ENCODE results near the gene OR5K4.

OR5K4 gene
- 0 reads per million in 3 experiments for total RNA-seq

- DNase-seq = no peak
These were observed at the start of gene OR5K4 for GRCh38 chr3:98353554-98353953. TSS of gene OR5K4 (plus strand) at chr3:98353854. CDS start at chr3:98353854, 0 bp downstream.

- no peak for DNase-seq
These were observed 31.6 kb upstream of the OR5K4 start for GRCh38 chr3:98322101-98322500.

- no peak for DNase-seq
These were observed 31.0 kb upstream of the OR5K4 start for GRCh38 chr3:98322686-98323085.

- no peak for DNase-seq
These were observed 30.2 kb upstream of the OR5K4 start for GRCh38 chr3:98323425-98323824.

GRCh38 chr3:98325055-98325454, 28.6 kb upstream of the OR5K4 start:
- DNase-seq = no peak

GRCh38 chr3:98326105-98326893, 27.4 kb upstream of the OR5K4 start:
- no peak for DNase-seq

- no peak for DNase-seq
These were observed 26.7 kb upstream of the OR5K4 start for GRCh38 chr3:98326945-98327344.

- DNase-seq = no peak
These were observed 24.7 kb upstream of the OR5K4 start for GRCh38 chr3:98328933-98329332.

GRCh38 chr3:98329392-98330124, 24.1 kb upstream of the OR5K4 start:
- peak; percentile 44 for DNase-seq

GRCh38 chr3:98331329-98331728, 22.3 kb upstream of the OR5K4 start:
- DNase-seq = no peak

- no peak for DNase-seq
These were observed 19.6 kb upstream of the OR5K4 start for GRCh38 chr3:98333989-98334606.

GRCh38 chr3:98339031-98339430, 14.6 kb upstream of the OR5K4 start:
- no peak for DNase-seq

GRCh38 chr3:98341758-98342157, 11.9 kb upstream of the OR5K4 start:
- DNase-seq = no peak

GRCh38 chr3:98343647-98344507, 9.8 kb upstream of the OR5K4 start:
- DNase-seq = peak; percentile 27

- DNase-seq = no peak
These were observed 3.6 kb upstream of the OR5K4 start for GRCh38 chr3:98350082-98350481.

- no peak for DNase-seq
These were observed 5.6 kb downstream of the OR5K4 start for GRCh38 chr3:98359250-98359649.

- no peak for DNase-seq
These were observed 6.5 kb downstream of the OR5K4 start for GRCh38 chr3:98359993-98360675.

- no peak for DNase-seq
These were observed 7.0 kb downstream of the OR5K4 start for GRCh38 chr3:98360681-98361080.

GRCh38 chr3:98361289-98361688, 7.6 kb downstream of the OR5K4 start:
- DNase-seq = no peak

GRCh38 chr3:98367464-98368246, 14.0 kb downstream of the OR5K4 start:
- no peak for DNase-seq

- DNase-seq = no peak
These were observed 17.5 kb downstream of the OR5K4 start for GRCh38 chr3:98371186-98371585.

Data from central memory CD4-positive, alpha-beta T cell (primary cell).